NCI-H146 (cell line): Measurements from ENCODE around the gene GDF2.

Source experiments
- DNase-seq: peaks from one replicate; lab custom pipeline; 2025; lab: John Stamatoyannopoulos, UW

The GDF2 gene

GRCh38 chr10:47353351-47353750 lies 31.1 kb downstream of the GDF2 start:
- DNase-seq, result no peak

GRCh38 chr10:47354165-47354564 lies 31.9 kb downstream of the GDF2 start:
- DNase-seq, result peak; percentile 32

GRCh38 chr10:47354900-47355299 lies 32.6 kb downstream of the GDF2 start:
- no peak for DNase-seq

GRCh38 chr10:47356708-47357107 lies 34.5 kb downstream of the GDF2 start:
- DNase-seq, result no peak

- DNase-seq, result no peak
Measured at GRCh38 chr10:47357131-47357582, 34.9 kb downstream of the GDF2 start.

- DNase-seq, result no peak
Measured at GRCh38 chr10:47357911-47358310, 35.7 kb downstream of the GDF2 start.

GRCh38 chr10:47358457-47358856 lies 36.2 kb downstream of the GDF2 start:
- no peak for DNase-seq

GRCh38 chr10:47359101-47359500 lies 36.8 kb downstream of the GDF2 start:
- DNase-seq, result no peak

GRCh38 chr10:47359626-47360418 lies 37.6 kb downstream of the GDF2 start:
- DNase-seq, result no peak

- no peak for DNase-seq
Measured at GRCh38 chr10:47360419-47361040, 38.3 kb downstream of the GDF2 start.

- DNase-seq, result peak; percentile 43
Measured at GRCh38 chr10:47361293-47361692, 39.0 kb downstream of the GDF2 start.

GRCh38 chr10:47362199-47362598 lies 39.9 kb downstream of the GDF2 start:
- no peak for DNase-seq

- DNase-seq, result no peak
Measured at GRCh38 chr10:47363781-47364180, 41.5 kb downstream of the GDF2 start.

- DNase-seq, result peak; percentile 76
Measured at GRCh38 chr10:47364366-47364765, 42.1 kb downstream of the GDF2 start.

- no peak for DNase-seq
Measured at GRCh38 chr10:47364911-47365310, 42.7 kb downstream of the GDF2 start.

- no peak for DNase-seq
Measured at GRCh38 chr10:47365431-47366180, 43.4 kb downstream of the GDF2 start.

GRCh38 chr10:47366181-47366631 lies 44.0 kb downstream of the GDF2 start:
- no peak for DNase-seq

- DNase-seq, result no peak
Measured at GRCh38 chr10:47366731-47367460, 44.6 kb downstream of the GDF2 start.

- no peak for DNase-seq
Measured at GRCh38 chr10:47367646-47368045, 45.4 kb downstream of the GDF2 start.

GRCh38 chr10:47368431-47369180 lies 46.4 kb downstream of the GDF2 start:
- DNase-seq, result no peak

GRCh38 chr10:47369251-47369894 lies 47.1 kb downstream of the GDF2 start:
- DNase-seq, result no peak
